GM18507 (cell line): ENCODE results near the gene NDUFA6.

ENCODE experiments used
- DNase-seq: peaks from one replicate; pipeline ENCODE4 v3.0.0; 2011; ENCODE audit warnings: low read depth; ENCODE audit not compliant: insufficient read length; ENCODE audit errors: extremely low spot score
- FAIRE-seq: peaks from 2 replicates; lab custom pipeline; 2011; peaks lifted over from hg19 to GRCh38; lab: Jason Lieb, UNC

The NDUFA6 gene

DNA sequence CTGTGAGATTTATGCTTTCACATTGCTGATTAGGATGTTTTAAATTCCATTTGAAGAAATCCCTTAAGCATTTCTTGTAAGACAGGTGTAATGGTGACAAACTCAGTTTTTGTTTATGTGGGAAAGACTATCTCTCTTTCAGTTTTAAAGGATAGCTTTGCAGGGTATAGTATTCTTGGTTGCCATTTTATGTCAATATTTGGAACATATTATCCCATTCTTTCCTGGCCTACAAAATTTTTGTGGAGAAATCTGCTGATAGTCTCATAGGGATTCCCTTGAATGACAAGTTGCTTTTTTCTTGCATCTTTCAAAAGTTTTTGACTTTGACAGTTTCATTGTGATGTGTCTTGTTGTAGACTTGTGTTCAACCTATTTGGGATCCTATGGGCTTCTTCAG lies 48.8 kb downstream of the NDUFA6 start:
- peak; percentile 15 for FAIRE-seq
- DNase-seq = no peak

DNA sequence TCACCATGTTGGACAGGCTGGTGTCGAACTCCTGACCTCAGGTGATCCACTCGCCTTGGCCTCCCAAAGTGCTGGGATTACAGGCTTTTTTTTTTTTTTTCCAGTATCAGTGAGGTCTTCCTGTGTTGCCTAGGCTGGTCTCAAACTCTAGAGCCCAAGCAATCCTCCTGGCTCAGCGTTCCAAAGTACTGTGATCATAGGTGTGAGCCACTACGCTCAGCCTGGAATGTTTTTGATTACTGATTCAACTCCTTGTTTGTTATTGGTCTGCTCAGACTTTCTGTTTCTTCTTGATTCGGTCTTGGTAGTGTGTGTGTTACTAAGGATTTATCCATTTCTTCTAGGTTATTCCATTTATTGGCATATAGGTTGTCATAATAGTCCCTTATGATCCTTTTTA lies 51.3 kb downstream of the NDUFA6 start:
- DNase-seq (no peak), FAIRE-seq (no peak)
